Liver (tissue), 9 donors: ENCODE data around the gene TMEM59. TPM values are rescaled to one million over a fixed set of nuclear protein-coding genes. Genes with fewer than 3 reads are reported as not detected.
A peak's percentile ranks its signal among the peaks of the same experiment; 100 is the strongest.

Source experiments
- DNase-seq: peaks from one replicate; pipeline ENCODE4 v3.0.0-alpha.2; 2017; ENCODE audit warnings: low spot score
- H3K27ac ChIP-seq, 2 donors: one replicate each; pipeline ENCODE4 v1.7.0; 2013; ENCODE audit warnings: inconsistent platforms in 2 of 2, low read length in 2 of 2, control low read depth in 1 of 2, low read depth in 1 of 2, mild to moderate bottlenecking in 1 of 2
- H3K27me3 ChIP-seq, 4 donors: one replicate each; pipeline versions ENCODE4 v1.6.1 to v1.7.0; 2013; ENCODE audit warnings: low read length in 3 of 4, inconsistent platforms in 1 of 4, mild to moderate bottlenecking in 1 of 4, moderate library complexity in 1 of 4; ENCODE audit not compliant: control insufficient read depth in 4 of 4, insufficient read depth in 4 of 4
- H3K36me3 ChIP-seq, 4 donors: one replicate each; pipeline versions ENCODE4 v1.6.1 to v1.7.0; 2013; ENCODE audit warnings: low read length in 3 of 4, mild to moderate bottlenecking in 3 of 4, low read depth in 1 of 4, moderate library complexity in 1 of 4; ENCODE audit not compliant: control insufficient read depth in 4 of 4, insufficient read depth in 3 of 4
- H3K4me1 ChIP-seq, 4 donors: one replicate each; pipeline versions ENCODE4 v1.6.1 to v1.7.0; 2013; ENCODE audit warnings: low read length in 3 of 4, mild to moderate bottlenecking in 3 of 4, moderate library complexity in 1 of 4; ENCODE audit not compliant: control insufficient read depth in 4 of 4, insufficient read depth in 4 of 4
- H3K4me3 ChIP-seq, 3 donors: one replicate each; pipeline versions ENCODE4 v1.6.1 to v1.7.0; 2013; ENCODE audit warnings: low read length in 3 of 3, control low read depth in 1 of 3, low read depth in 1 of 3, mild to moderate bottlenecking in 1 of 3
- H3K9ac ChIP-seq, 2 donors: one replicate each; pipeline ENCODE4 v1.7.0; 2013; ENCODE audit warnings: low read length in 2 of 2, mild to moderate bottlenecking in 2 of 2, moderate library complexity in 2 of 2, control low read depth in 1 of 2, low read depth in 1 of 2
- H3K9me3 ChIP-seq, 4 donors: one replicate each; pipeline versions ENCODE4 v1.6.1 to v1.7.0; 2013; ENCODE audit warnings: low read length in 3 of 4; ENCODE audit not compliant: control insufficient read depth in 4 of 4
- CTCF ChIP-seq: fragments of 150-350 bp; IDR thresholded peaks from 2 replicates; pipeline ENCODE4 v1.5.1; 2017; ENCODE audit warnings: improper control_type of control experiment, low read depth, low read length; ENCODE audit not compliant: missing input control
- EGR1 ChIP-seq, 2 donors: IDR thresholded peaks; 2 replicates each; pipeline ENCODE4 v1.6.1; 2016 to 2018; ENCODE audit warnings: antibody characterized with exemption in 2 of 2, low read depth in 2 of 2
- FOXA1 ChIP-seq: IDR thresholded peaks from 2 replicates; pipeline ENCODE4 v1.6.1; 2016; ENCODE audit warnings: antibody characterized with exemption
- FOXA2 ChIP-seq: IDR thresholded peaks from 2 replicates; pipeline ENCODE4 v1.6.1; 2016; ENCODE audit warnings: antibody characterized with exemption
- GABPA ChIP-seq, 2 donors: IDR thresholded peaks in 1 of 2; conservative IDR thresholded peaks in 1 of 2; 2 replicates each; pipeline ENCODE4 v1.6.1; 2016; ENCODE audit warnings: antibody characterized with exemption in 2 of 2, mild to moderate bottlenecking in 1 of 2, moderate library complexity in 1 of 2
- HNF4A ChIP-seq, 2 donors: conservative IDR thresholded peaks; 2 replicates each; pipeline ENCODE4 v1.6.1; 2016; ENCODE audit warnings: antibody characterized with exemption in 2 of 2, mild to moderate bottlenecking in 2 of 2
- HNF4G ChIP-seq: IDR thresholded peaks from 2 replicates; pipeline ENCODE4 v1.6.1; 2016; ENCODE audit warnings: antibody characterized with exemption
- JUND ChIP-seq, 2 donors: IDR thresholded peaks; 2 replicates each; pipeline ENCODE4 v1.6.1; 2016; ENCODE audit warnings: antibody characterized with exemption in 2 of 2
- MAX ChIP-seq: IDR thresholded peaks from 2 replicates; pipeline ENCODE4 v1.6.1; 2016; ENCODE audit warnings: antibody characterized with exemption
- NR2F2 ChIP-seq: IDR thresholded peaks from 2 replicates; pipeline ENCODE4 v1.6.1; 2016; ENCODE audit warnings: antibody characterized with exemption
- RAD21 ChIP-seq, 2 donors: IDR thresholded peaks; 2 replicates each; pipeline ENCODE4 v1.6.1; 2016; ENCODE audit warnings: antibody characterized with exemption in 2 of 2, mild to moderate bottlenecking in 2 of 2
- REST ChIP-seq: IDR thresholded peaks from 2 replicates; pipeline ENCODE4 v1.6.1; 2016; ENCODE audit warnings: antibody characterized with exemption, mild to moderate bottlenecking
- RXRA ChIP-seq, 2 donors: IDR thresholded peaks; 2 replicates each; pipeline ENCODE4 v1.6.1; 2017 to 2018; ENCODE audit warnings: antibody characterized with exemption in 2 of 2, mild to moderate bottlenecking in 1 of 2
- SP1 ChIP-seq: IDR thresholded peaks from 2 replicates; pipeline ENCODE4 v1.6.1; 2018; ENCODE audit warnings: antibody characterized with exemption, mild to moderate bottlenecking
- TAF1 ChIP-seq: conservative IDR thresholded peaks from 2 replicates; pipeline ENCODE4 v1.6.1; 2016; ENCODE audit warnings: antibody characterized with exemption, mild to moderate bottlenecking
- YY1 ChIP-seq: IDR thresholded peaks from 2 replicates; pipeline ENCODE4 v1.6.1; 2016; ENCODE audit warnings: antibody characterized with exemption, mild to moderate bottlenecking
- WGBS: extraction: QIAGEN DNeasy Blood & Tissue Kit; methylation state at CpG from one replicate; pipeline ENCODE4 v1.1.7; 2013; 5-methylcytosine and 5-hydroxymethylcytosine counted together
- polyA plus RNA-seq, 2 donors: library from polyadenylated mRNA; stranded (reverse) in 1 of 2; unstranded in 1 of 2; fragments of 200-250 nt in 1 of 2; fragments of >200 nt in 1 of 2; fragmentation: Nextera tagmentation in 1 of 2; extraction: Ambion mirVana in 1 of 2; gene quantifications; one replicate each; pipeline versions ENCODE4 v1.2.1 to v1.2.3, GENCODE V29; 2013 to 2015
- total RNA-seq, 2 donors: library from RNA; depleted of rRNA; stranded (reverse); fragments of >200 nt; gene quantifications; one replicate each; pipeline ENCODE4 v1.2.3, GENCODE V29; 2014
- TF ChIP-seq, protein P1 (sequence below): IDR thresholded peaks from 2 replicates; pipeline ENCODE4 v1.6.1; 2016; ENCODE audit warnings: antibody characterized with exemption
- TF ChIP-seq, protein P2 (sequence below): IDR thresholded peaks from 2 replicates; pipeline ENCODE4 v1.6.1; 2016; ENCODE audit warnings: antibody characterized with exemption
- donor health status: healthy.
- donor health status: healthy.
- donor health status: healthy.
- donor health status: healthy.
- donor health status: healthy.

Gene TMEM59
- total and polyA plus RNA-seq, 4 donors, result 255 to 436 (median 279) TPM

GRCh38 chr1:53986458-53986857 is 66.5 kb downstream of the TMEM59 start:
- Histone ChIP-seq H3K27ac (no peak overlapping the region), H3K4me3 (no peak overlapping the region), H3K4me1 (peaks cover 2 to 18% (median 7%) of the 10 kb centered on the region in 4 donors), H3K9ac (no peak overlapping the region), H3K9me3 (no peaks in the 10 kb centered on the region), H3K27me3 (no peaks in the 10 kb centered on the region), H3K36me3 (no peaks in the 10 kb centered on the region)
- no peak for DNase-seq
- WGBS, result 91% methylated on average over 3 of the region's 3 CpGs
- TF ChIP-seq SP1 (no peak), TAF1 (no peak), NR2F2 (no peak), FOXA2 (no peak)

- Histone ChIP-seq H3K27me3 (no peaks in the 10 kb centered on the region), H3K27ac (no peak overlapping the region)
- no peak for DNase-seq
Observed at GRCh38 chr1:53984726-53985125, 68.3 kb downstream of the TMEM59 start.

GRCh38 chr1:53982763-53983104 is 70.3 kb downstream of the TMEM59 start:
- TF ChIP-seq FOXA1 (no peak), YY1 (no peak), MAX (no peak), REST (peak; percentile 20), HNF4G (no peak), JUND (IDR thresholded peaks at IDR 0.05) (no peak), CTCF (no peak), EGR1 (IDR thresholded peaks at IDR 0.05; ENCODE audit: low read depth in 2 of 2) (no peak), RXRA (IDR thresholded peaks at IDR 0.05) (no peak), SP1 (no peak), NR2F2 (no peak), HNF4A (conservative IDR thresholded peaks at IDR 0.05) (no peak), RAD21 (IDR thresholded peaks at IDR 0.05) (peak in 1 of 2 donors; percentile 2), TAF1 (peak; percentile 70), GABPA (IDR thresholded peaks at IDR 0.05 in 1 of 2, conservative IDR thresholded peaks at IDR 0.05 in 1 of 2) (no peak), FOXA2 (no peak)
- TF ChIP-seq, protein P1, sequence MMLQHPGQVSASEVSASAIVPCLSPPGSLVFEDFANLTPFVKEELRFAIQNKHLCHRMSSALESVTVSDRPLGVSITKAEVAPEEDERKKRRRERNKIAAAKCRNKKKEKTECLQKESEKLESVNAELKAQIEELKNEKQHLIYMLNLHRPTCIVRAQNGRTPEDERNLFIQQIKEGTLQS, result no peak
- TF ChIP-seq, protein P2, sequence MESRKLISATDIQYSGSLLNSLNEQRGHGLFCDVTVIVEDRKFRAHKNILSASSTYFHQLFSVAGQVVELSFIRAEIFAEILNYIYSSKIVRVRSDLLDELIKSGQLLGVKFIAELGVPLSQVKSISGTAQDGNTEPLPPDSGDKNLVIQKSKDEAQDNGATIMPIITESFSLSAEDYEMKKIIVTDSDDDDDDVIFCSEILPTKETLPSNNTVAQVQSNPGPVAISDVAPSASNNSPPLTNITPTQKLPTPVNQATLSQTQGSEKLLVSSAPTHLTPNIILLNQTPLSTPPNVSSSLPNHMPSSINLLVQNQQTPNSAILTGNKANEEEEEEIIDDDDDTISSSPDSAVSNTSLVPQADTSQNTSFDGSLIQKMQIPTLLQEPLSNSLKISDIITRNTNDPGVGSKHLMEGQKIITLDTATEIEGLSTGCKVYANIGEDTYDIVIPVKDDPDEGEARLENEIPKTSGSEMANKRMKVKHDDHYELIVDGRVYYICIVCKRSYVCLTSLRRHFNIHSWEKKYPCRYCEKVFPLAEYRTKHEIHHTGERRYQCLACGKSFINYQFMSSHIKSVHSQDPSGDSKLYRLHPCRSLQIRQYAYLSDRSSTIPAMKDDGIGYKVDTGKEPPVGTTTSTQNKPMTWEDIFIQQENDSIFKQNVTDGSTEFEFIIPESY, result peak; percentile 4
- H3K4me3 ChIP-seq, result peak overlapping the region; percentile 44 to 73 (median 59)
- H3K4me1 ChIP-seq, result peaks cover 4 to 23% (median 8%) of the 10 kb centered on the region in 4 donors
- H3K27me3 ChIP-seq, result no peaks in the 10 kb centered on the region
- H3K27ac ChIP-seq, result peak overlapping the region; percentile 91
- no peaks in the 10 kb centered on the region for H3K9me3 ChIP-seq
- no peaks in the 10 kb centered on the region for H3K36me3 ChIP-seq
- DNase-seq, result no peak
- WGBS, result 22% methylated on average over 4 of the region's 4 CpGs
- peak overlapping the region; percentile 18 to 68 for H3K9ac ChIP-seq

More at GRCh38 chr1:53984726-53985125, 68.3 kb downstream of the TMEM59 start:
- Histone ChIP-seq H3K36me3 (no peaks in the 10 kb centered on the region), H3K4me3 (no peak overlapping the region), H3K4me1 (peaks cover 4 to 23% (median 8%) of the 10 kb centered on the region in 4 donors), H3K9me3 (no peaks in the 10 kb centered on the region), H3K9ac (no peak overlapping the region)
- TF ChIP-seq HNF4A (conservative IDR thresholded peaks at IDR 0.05), result no peak
- no peak for TF ChIP-seq RAD21 (IDR thresholded peaks at IDR 0.05)
- TF ChIP-seq TAF1, result no peak
- no peak for TF ChIP-seq MAX
- TF ChIP-seq EGR1 (IDR thresholded peaks at IDR 0.05; ENCODE audit: low read depth in 2 of 2), result no peak
- no peak for TF ChIP-seq FOXA1
- TF ChIP-seq FOXA2, result no peak
